HG03045 (cell line): Measurements from ENCODE around the gene RNF182.
"Not testable (repeated sequence)": the region's sequence is repeated elsewhere in the genome, so short reads cannot be mapped to it uniquely, and the experiment has no call there.

Experiments
- ATAC-seq: cut with Tn5 transposase; IDR thresholded peaks from one replicate; pipeline ENCODE4 v1.9.1; 2021; ENCODE audit warnings: mild to moderate bottlenecking, moderate library complexity; ENCODE audit not compliant: unreplicated experiment

Gene RNF182

GRCh38 chr6:13952101-13952500 is 27.3 kb downstream of the RNF182 start:
- no peak for ATAC-seq

GRCh38 chr6:13953061-13953705 is 28.4 kb downstream of the RNF182 start:
- no peak for ATAC-seq

GRCh38 chr6:13965582-13966127 is 40.9 kb downstream of the RNF182 start:
- no peak for ATAC-seq

GRCh38 chr6:13971303-13971702 is 46.6 kb downstream of the RNF182 start:
- ATAC-seq, result no peak

- ATAC-seq, result not testable (repeated sequence)
Measured at GRCh38 chr6:13972602-13973001, 47.9 kb downstream of the RNF182 start.

GRCh38 chr6:13973422-13973821 is 48.7 kb downstream of the RNF182 start:
- ATAC-seq, result not testable (repeated sequence)

- ATAC-seq, result no peak
Measured at GRCh38 chr6:13978102-13978640, 53.4 kb downstream of the RNF182 start.

GRCh38 chr6:13978787-13979186 is 54.0 kb downstream of the RNF182 start:
- ATAC-seq, result no peak

GRCh38 chr6:13979284-13980171 is 54.8 kb downstream of the RNF182 start:
- no peak for ATAC-seq

- no peak for ATAC-seq
Measured at GRCh38 chr6:13980534-13980933, 55.8 kb downstream of the RNF182 start.

- ATAC-seq, result no peak
Measured at GRCh38 chr6:13985663-13986325, 61.0 kb downstream of the RNF182 start.

GRCh38 chr6:13986700-13987399 is 62.1 kb downstream of the RNF182 start:
- no peak for ATAC-seq

GRCh38 chr6:13987400-13987865 is 62.7 kb downstream of the RNF182 start:
- no peak for ATAC-seq

GRCh38 chr6:13988049-13988738 is 63.4 kb downstream of the RNF182 start:
- ATAC-seq, result no peak

GRCh38 chr6:13988908-13989307 is 64.2 kb downstream of the RNF182 start:
- no peak for ATAC-seq

- ATAC-seq, result no peak
Measured at GRCh38 chr6:13989496-13990144, 64.9 kb downstream of the RNF182 start.

- ATAC-seq, result no peak
Measured at GRCh38 chr6:13990796-13991195, 66.0 kb downstream of the RNF182 start.

- no peak for ATAC-seq
Measured at GRCh38 chr6:13991393-13991792, 66.6 kb downstream of the RNF182 start.

GRCh38 chr6:13992417-13993055 is 67.8 kb downstream of the RNF182 start:
- ATAC-seq, result no peak
